ENCODE results near the gene CHRM1.

- TF ChIP-seq POLR2A (IDR thresholded peaks at IDR 0.05), result no peak
- TF ChIP-seq, protein P1, sequence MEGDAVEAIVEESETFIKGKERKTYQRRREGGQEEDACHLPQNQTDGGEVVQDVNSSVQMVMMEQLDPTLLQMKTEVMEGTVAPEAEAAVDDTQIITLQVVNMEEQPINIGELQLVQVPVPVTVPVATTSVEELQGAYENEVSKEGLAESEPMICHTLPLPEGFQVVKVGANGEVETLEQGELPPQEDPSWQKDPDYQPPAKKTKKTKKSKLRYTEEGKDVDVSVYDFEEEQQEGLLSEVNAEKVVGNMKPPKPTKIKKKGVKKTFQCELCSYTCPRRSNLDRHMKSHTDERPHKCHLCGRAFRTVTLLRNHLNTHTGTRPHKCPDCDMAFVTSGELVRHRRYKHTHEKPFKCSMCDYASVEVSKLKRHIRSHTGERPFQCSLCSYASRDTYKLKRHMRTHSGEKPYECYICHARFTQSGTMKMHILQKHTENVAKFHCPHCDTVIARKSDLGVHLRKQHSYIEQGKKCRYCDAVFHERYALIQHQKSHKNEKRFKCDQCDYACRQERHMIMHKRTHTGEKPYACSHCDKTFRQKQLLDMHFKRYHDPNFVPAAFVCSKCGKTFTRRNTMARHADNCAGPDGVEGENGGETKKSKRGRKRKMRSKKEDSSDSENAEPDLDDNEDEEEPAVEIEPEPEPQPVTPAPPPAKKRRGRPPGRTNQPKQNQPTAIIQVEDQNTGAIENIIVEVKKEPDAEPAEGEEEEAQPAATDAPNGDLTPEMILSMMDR (IDR thresholded peaks at IDR 0.05), result no peak
These were observed 60.2 kb downstream of the CHRM1 start for GRCh38 chr11:62860835-62861563.

All from thyroid gland (tissue), 4 donors.